ENCODE measurements around the gene PPP1R1C.

Gene PPP1R1C

GRCh38 chr2:181972431-181973170, 13.1 kb upstream of the PPP1R1C start:
- DNase-seq (ENCODE audit: low read depth), result no peak

- DNase-seq (ENCODE audit: low read depth), result no peak
Measured at GRCh38 chr2:181973171-181973783, 12.4 kb upstream of the PPP1R1C start.

GRCh38 chr2:181977661-181978350, 7.8 kb upstream of the PPP1R1C start:
- DNase-seq (ENCODE audit: low read depth), result no peak

GRCh38 chr2:181978351-181979150, 7.1 kb upstream of the PPP1R1C start:
- DNase-seq (ENCODE audit: low read depth), result no peak

- no peak for DNase-seq (ENCODE audit: low read depth)
Measured at GRCh38 chr2:181984060-181984459, 1.6 kb upstream of the PPP1R1C start.

- no peak for DNase-seq (ENCODE audit: low read depth)
Measured at GRCh38 chr2:181984814-181985631, 630 bp upstream of the PPP1R1C start.

- DNase-seq (ENCODE audit: low read depth), result no peak
Measured at GRCh38 chr2:181988154-181988924, 2.7 kb downstream of the PPP1R1C start.

GRCh38 chr2:181989099-181989498, 3.4 kb downstream of the PPP1R1C start:
- DNase-seq (ENCODE audit: low read depth), result no peak

GRCh38 chr2:181991171-181991885, 5.7 kb downstream of the PPP1R1C start:
- no peak for DNase-seq (ENCODE audit: low read depth)

- no peak for DNase-seq (ENCODE audit: low read depth)
Measured at GRCh38 chr2:181992776-181993175, 7.1 kb downstream of the PPP1R1C start.

GRCh38 chr2:181995289-181995688, 9.6 kb downstream of the PPP1R1C start:
- DNase-seq (ENCODE audit: low read depth), result no peak

GRCh38 chr2:181998041-181998835, 12.6 kb downstream of the PPP1R1C start:
- no peak for DNase-seq (ENCODE audit: low read depth)

GRCh38 chr2:181998891-181999654, 13.4 kb downstream of the PPP1R1C start:
- DNase-seq (ENCODE audit: low read depth), result no peak

- no peak for DNase-seq (ENCODE audit: low read depth)
Measured at GRCh38 chr2:181999911-182000310, 14.3 kb downstream of the PPP1R1C start.

- DNase-seq (ENCODE audit: low read depth), result no peak
Measured at GRCh38 chr2:182004945-182005520, 19.4 kb downstream of the PPP1R1C start.

GRCh38 chr2:182006595-182007341, 21.1 kb downstream of the PPP1R1C start:
- DNase-seq (ENCODE audit: low read depth), result no peak

GRCh38 chr2:182014284-182014683, 28.6 kb downstream of the PPP1R1C start:
- DNase-seq (ENCODE audit: low read depth), result no peak

Measured in activated T-cell treated with anti-CD3 and anti-CD28 coated beads for 1 hour (primary cell).